Panc1 (cell line): ENCODE data around the gene RAD50. TPM values are rescaled to one million over a fixed set of nuclear protein-coding genes. Genes with fewer than 3 reads are reported as not detected.

ENCODE experiments used
- ATAC-seq: fragments of 200-7000 bp; cut with Tn5 transposase; 2 replicates; pipeline ENCODE4 v1.9.1; 2020; ENCODE audit warnings: mild to moderate bottlenecking, moderate library complexity
- BruUV-seq: library from RNA; stranded (reverse); fragments of 400-500 nt; replicated peaks from 2 replicates; lab custom pipeline; 2021; lab: Mats Ljungman, UMichigan
- CTCF ChIA-PET: fragments of 300-600 bp; sonication (Branson Sonifier 250); formaldehyde crosslinking; loops from one replicate; lab custom pipeline; 2022; ENCODE audit warnings: antibody characterized with exemption; lab: Charles Lee
- POLR2A ChIA-PET: fragments of 300-600 bp; sonication (Branson Sonifier 250); formaldehyde crosslinking; loops from one replicate; lab custom pipeline; 2022; ENCODE audit warnings: antibody characterized with exemption; lab: Charles Lee
- DNase-seq: peaks from one replicate; pipeline ENCODE4 v3.0.0-alpha.2; 2010; ENCODE audit warnings: low read depth, low spot score
- H3K27ac ChIP-seq: 2 replicates; pipeline ENCODE4 v1.5.1; 2011; ENCODE audit warnings: mild to moderate bottlenecking, low read length, inconsistent platforms
- H3K27me3 ChIP-seq: fragments of 200-500 bp; sonication (Bioruptor generic); 2 replicates; pipeline ENCODE4 v1.6.0; 2014; ENCODE audit warnings: low read length, inconsistent platforms; ENCODE audit not compliant: control insufficient read depth, insufficient read depth
- H3K36me3 ChIP-seq: fragments of 200-500 bp; sonication (Bioruptor generic); 2 replicates; pipeline ENCODE4 v1.5.1; 2014; ENCODE audit warnings: inconsistent platforms, mild to moderate bottlenecking, low read length, moderate library complexity; ENCODE audit not compliant: control insufficient read depth, insufficient read depth
- H3K4me1 ChIP-seq: 2 replicates; pipeline ENCODE4 v1.5.1; 2011; ENCODE audit warnings: inconsistent platforms, mild to moderate bottlenecking, low read length, moderate library complexity; ENCODE audit not compliant: control insufficient read depth, insufficient read depth
- H3K4me3 ChIP-seq, 2 experiments: 2 replicates each; pipeline ENCODE4 v1.5.1; 2011 to 2012; ENCODE audit warnings: low read depth in 2 of 2, low read length in 2 of 2, mild to moderate bottlenecking in 2 of 2, inconsistent platforms in 1 of 2, moderate library complexity in 1 of 2
- H3K9me3 ChIP-seq: fragments of 200-500 bp; sonication (Bioruptor generic); 2 replicates; pipeline ENCODE4 v1.5.1; 2014; ENCODE audit warnings: low read depth, mild to moderate bottlenecking, inconsistent platforms, low read length, moderate library complexity; ENCODE audit not compliant: control insufficient read depth, insufficient read depth
- CTCF ChIP-seq: fragments of 450-650 bp; IDR thresholded peaks from 2 replicates; pipeline ENCODE4 v1.5.1; 2017; ENCODE audit warnings: mild to moderate bottlenecking
- POLR2AphosphoS5 ChIP-seq: IDR thresholded peaks from 2 replicates; pipeline ENCODE4 v1.6.1; 2012; ENCODE audit warnings: mild to moderate bottlenecking, low read depth, low read length, moderate library complexity
- SIN3A ChIP-seq: IDR thresholded peaks from 2 replicates; pipeline ENCODE4 v1.6.1; 2012; ENCODE audit warnings: low read depth, mild to moderate bottlenecking, low read length, moderate library complexity, borderline replicate concordance; ENCODE audit not compliant: insufficient read depth
- TCF7L2 ChIP-seq: IDR thresholded peaks from 2 replicates; pipeline ENCODE4 v1.6.1; 2011; ENCODE audit warnings: mild to moderate bottlenecking, low read depth, low read length, inconsistent platforms
- in situ Hi-C: cut with HindIII; loops from 2 replicates; pipeline ENCODE4 v1.10.0; 2016; ENCODE audit warnings: low sequenced_read_pairs, low pct_unique_long_range_greater_than_20kb
- intact Hi-C: fragments of 100-400 bp; cut with micrococcal nuclease; formaldehyde crosslinking; loops from one replicate; pipeline ENCODE4 v1.10.0; 2022; ENCODE audit not compliant: unreplicated experiment
- total RNA-seq: library from RNA; stranded (reverse); gene quantifications from one replicate; pipeline ENCODE4 v1.2.1, GENCODE V29; 2021; ENCODE audit not compliant: unreplicated experiment
- TF ChIP-seq, protein P1 (sequence below), 2 experiments: IDR thresholded peaks; 2 replicates each; pipeline ENCODE4 v1.6.1; 2011 to 2012; ENCODE audit warnings: low read depth in 2 of 2, control low read depth in 1 of 2, low read length in 1 of 2, mild to moderate bottlenecking in 1 of 2, moderate library complexity in 1 of 2; ENCODE audit not compliant: insufficient read depth in 1 of 2

The RAD50 gene
- total RNA-seq, 1 experiment from 2014 or later, result 77.6 TPM

DNA sequence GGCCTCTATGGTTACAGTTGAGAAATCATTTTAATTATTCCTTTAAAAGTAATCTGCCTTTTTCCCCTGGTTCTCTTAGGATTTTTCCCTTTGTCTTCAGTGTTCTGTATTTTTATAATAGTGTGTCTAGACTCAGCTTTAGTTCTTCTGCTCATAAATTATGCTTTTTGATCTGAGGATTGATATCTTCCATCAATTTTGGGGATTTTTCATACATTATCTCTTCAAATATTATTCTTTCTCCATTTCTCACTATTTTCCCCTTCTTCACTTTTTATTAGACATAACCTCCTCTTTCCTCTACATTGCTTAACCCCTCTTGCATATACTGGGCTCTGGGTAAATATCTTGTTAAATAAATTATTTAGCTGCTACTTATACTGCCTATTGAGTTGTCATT is 64.9 kb downstream of the RAD50 start:
- peaks cover 21% of the 10 kb centered on the region for H3K36me3 ChIP-seq
- no peak overlapping the region for H3K4me3 ChIP-seq
- DNase-seq (no peak), ATAC-seq (no peak)
- TF ChIP-seq SIN3A (no peak), POLR2AphosphoS5 (no peak), TCF7L2 (no peak), CTCF (no peak)
- TF ChIP-seq, protein P1, sequence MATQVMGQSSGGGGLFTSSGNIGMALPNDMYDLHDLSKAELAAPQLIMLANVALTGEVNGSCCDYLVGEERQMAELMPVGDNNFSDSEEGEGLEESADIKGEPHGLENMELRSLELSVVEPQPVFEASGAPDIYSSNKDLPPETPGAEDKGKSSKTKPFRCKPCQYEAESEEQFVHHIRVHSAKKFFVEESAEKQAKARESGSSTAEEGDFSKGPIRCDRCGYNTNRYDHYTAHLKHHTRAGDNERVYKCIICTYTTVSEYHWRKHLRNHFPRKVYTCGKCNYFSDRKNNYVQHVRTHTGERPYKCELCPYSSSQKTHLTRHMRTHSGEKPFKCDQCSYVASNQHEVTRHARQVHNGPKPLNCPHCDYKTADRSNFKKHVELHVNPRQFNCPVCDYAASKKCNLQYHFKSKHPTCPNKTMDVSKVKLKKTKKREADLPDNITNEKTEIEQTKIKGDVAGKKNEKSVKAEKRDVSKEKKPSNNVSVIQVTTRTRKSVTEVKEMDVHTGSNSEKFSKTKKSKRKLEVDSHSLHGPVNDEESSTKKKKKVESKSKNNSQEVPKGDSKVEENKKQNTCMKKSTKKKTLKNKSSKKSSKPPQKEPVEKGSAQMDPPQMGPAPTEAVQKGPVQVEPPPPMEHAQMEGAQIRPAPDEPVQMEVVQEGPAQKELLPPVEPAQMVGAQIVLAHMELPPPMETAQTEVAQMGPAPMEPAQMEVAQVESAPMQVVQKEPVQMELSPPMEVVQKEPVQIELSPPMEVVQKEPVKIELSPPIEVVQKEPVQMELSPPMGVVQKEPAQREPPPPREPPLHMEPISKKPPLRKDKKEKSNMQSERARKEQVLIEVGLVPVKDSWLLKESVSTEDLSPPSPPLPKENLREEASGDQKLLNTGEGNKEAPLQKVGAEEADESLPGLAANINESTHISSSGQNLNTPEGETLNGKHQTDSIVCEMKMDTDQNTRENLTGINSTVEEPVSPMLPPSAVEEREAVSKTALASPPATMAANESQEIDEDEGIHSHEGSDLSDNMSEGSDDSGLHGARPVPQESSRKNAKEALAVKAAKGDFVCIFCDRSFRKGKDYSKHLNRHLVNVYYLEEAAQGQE (IDR thresholded peaks at IDR 0.05; ENCODE audit: insufficient read depth in 1 of 2, low read depth in 2 of 2, low read length in 1 of 2), result no peak
- POLR2A ChIA-PET, result no interaction called here
- H3K27me3 ChIP-seq, result no peaks in the 10 kb centered on the region
- CTCF ChIA-PET, result interaction anchor here (0.7 kb wide), 1 partner anchor 145 kb away, joined by 4 read pairs; no protein-coding TSS in a partner anchor
- H3K4me1 ChIP-seq, result no peaks in the 10 kb centered on the region
- intact Hi-C loops (no loop called here), in situ Hi-C loops (no loop called here)
- H3K27ac ChIP-seq, result no peak overlapping the region
- BruUV-seq, result no TSS peak
- H3K9me3 ChIP-seq, result no peaks in the 10 kb centered on the region

- ChIA-PET POLR2A (no interaction called here), CTCF (interaction anchor here (0.7 kb wide), 1 partner anchor 144 kb away, joined by 4 read pairs; no protein-coding TSS in a partner anchor)
- in situ Hi-C loops (no loop called here), intact Hi-C loops (no loop called here)
- ATAC-seq (no peak), DNase-seq (no peak)
- Histone ChIP-seq H3K27ac (no peak overlapping the region), H3K4me3 (no peak overlapping the region), H3K27me3 (no peaks in the 10 kb centered on the region), H3K9me3 (no peaks in the 10 kb centered on the region), H3K36me3 (peaks cover 13% of the 10 kb centered on the region; the same call in 1 of the 2 replicates), H3K4me1 (no peaks in the 10 kb centered on the region)
- TF ChIP-seq TCF7L2 (no peak), POLR2AphosphoS5 (no peak), SIN3A (no peak), CTCF (no peak)
- TF ChIP-seq, protein P1 (IDR thresholded peaks at IDR 0.05; ENCODE audit: insufficient read depth in 1 of 2, low read depth in 2 of 2, low read length in 1 of 2), result no peak
- no TSS peak for BruUV-seq
These were observed 65.8 kb downstream of the RAD50 start for GRCh38 chr5:132622608-132623007.
